HG03520 (cell line): Measurements from ENCODE around the gene NMU.
A peak's percentile ranks its signal among the peaks of the same experiment; 100 is the strongest.
"Not testable (repeated sequence)": the region's sequence is repeated elsewhere in the genome, so short reads cannot be mapped to it uniquely, and the experiment has no call there.

Source experiments
- ATAC-seq: cut with Tn5 transposase; IDR thresholded peaks from one replicate; pipeline ENCODE4 v1.9.1; 2021; ENCODE audit warnings: mild to moderate bottlenecking, moderate library complexity; ENCODE audit not compliant: unreplicated experiment

NMU gene

DNA sequence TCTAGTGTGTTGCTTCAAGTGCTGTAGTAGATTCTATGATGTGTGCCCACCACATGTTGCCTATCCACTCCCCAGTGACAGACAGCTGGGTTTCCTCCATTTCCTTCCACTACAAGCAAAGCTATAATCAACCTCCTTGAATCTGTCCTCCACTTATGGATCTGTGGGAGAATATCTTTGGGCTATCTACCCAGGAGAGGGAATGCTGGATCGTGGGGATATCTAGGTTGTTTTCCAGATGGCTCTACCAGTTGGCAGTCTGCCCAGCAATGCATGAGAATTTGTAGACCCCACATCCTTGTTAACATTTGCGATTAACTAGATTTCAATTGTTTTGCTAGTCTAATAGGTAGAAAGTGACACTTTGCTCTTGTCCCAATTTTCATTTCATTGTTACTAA, 10.3 kb downstream of the NMU start:
- ATAC-seq = no peak

DNA sequence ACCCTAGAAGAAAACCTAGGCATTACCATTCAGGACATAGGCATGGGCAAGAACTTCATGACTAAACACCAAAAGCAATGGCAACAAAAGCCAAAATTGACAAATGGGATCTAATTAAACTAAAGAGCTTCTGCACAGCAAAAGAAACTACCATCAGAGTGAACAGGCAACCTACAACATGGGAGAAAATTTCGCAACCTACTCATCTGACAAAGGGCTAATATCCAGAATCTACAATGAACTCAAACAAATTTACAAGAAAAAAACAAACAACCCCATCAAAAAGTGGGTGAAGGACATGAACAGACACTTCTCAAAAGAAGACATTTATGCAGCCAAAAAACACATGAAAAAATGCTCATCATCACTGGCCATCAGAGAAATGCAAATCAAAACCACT, 12.0 kb downstream of the NMU start:
- not testable (repeated sequence) for ATAC-seq

DNA sequence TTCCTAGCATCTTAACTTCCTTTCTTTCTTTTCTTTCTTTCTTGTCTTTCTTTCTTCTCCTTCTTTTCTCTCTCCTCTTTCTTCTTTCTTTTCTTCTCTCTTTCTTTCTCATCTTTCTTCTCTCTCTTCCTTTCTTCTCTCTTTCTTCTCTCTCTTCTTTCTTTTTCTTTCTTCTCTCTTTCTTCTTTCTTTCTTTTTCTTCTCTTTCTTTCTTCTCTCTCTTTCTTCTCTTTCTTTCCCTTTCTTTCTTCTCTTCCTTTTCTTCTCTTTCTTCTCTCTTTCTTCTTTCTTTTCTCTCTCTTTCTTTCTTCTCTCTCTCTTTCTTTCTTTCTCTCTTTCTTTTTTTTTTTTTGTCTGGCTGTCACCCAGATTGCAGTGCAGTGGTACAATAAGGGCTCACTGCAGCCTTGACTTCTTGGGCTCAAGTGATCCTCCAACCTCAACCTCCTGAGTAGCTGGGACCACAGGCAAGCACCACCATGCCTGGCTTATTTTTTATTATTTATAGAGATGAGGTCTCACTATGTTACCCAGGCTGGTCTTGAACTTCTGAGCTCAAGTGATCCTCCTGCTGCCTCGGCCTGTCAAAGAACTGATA, 17.5 kb downstream of the NMU start:
- no peak for ATAC-seq

DNA sequence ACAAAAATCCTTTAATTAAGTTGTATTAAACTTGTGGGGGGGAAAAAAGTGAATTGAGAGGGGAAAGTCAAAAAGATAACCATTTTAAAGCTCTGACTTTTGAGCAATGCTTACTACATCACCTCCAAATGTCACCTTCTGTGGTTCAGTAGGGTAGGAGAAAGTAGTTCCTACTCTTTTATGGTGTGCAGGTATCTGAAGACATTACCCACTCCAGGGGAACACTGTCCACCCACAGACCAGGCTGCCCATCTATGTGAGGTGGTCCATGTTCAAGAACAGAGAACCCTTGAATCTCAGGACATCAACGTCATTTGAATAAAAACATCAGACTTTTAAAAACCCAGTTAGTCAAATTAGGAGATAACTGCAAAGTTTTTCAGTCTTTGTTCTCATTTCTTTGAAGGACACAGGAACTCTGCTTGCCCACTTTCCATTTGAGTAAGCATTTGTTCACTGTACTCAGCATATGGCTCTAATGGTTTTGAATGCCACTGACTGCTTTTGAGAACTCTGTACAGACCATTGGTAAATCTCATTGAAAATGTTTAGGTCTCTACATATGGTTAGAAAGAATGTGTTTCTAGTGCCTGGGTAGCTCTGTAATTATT, 18.4 kb downstream of the NMU start:
- ATAC-seq = peak; percentile 99

DNA sequence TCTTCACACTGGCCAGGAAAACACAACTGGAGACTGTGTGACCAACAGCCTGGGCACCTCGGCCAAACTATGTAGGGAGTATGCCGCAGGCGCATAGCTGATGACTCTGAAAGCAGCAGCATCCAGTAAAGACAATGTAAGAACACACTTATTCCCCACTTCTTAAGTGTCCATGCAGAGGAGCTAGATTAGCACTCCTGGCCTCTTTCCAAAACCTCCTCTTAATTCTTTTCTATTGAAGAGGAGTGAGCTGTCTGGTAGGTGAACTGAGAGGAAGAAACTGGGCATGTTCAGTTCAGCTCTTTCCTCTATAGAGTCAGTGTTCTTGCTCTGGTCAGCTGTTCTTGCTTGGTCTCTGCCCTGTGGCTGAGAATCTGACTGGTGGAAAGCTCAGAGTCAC, 21.1 kb downstream of the NMU start:
- no peak for ATAC-seq

DNA sequence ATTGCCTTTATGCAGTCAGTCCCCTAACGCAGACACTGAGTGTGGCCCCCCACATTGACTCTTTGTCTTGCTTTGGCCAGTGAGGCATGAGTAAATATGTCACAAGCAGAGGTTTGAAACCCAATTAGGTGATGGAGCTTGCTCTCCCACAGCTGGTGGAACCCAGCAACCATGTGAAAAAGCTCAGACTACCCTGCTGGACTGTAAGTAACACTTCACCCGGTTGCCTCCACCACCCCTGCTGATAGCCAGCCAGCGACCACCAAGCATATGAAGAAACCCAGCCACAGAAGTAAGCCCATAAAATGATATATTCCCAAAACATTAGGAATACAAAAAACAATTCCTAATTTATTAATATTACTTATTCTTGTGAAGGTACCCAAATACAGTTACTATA, 22.5 kb downstream of the NMU start:
- no peak for ATAC-seq

DNA sequence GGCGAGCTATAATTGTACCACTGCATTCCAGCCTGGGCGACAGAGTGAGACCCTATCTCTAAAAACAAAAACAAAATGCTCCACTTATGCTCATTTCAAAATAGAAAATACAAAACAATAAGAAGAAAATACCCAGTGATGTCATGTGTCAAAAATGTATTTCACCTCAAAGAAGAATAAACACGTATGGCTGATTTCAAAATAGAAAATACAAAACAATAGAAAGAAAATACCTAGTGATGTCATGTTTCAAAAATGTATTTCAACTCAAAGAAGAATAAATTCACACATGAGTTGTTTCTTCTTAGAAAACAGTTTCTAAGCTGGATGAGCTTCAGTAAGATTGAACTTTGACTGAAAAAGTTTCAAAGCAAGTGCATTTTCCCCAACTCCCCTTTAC, 23.8 kb downstream of the NMU start:
- no peak for ATAC-seq

DNA sequence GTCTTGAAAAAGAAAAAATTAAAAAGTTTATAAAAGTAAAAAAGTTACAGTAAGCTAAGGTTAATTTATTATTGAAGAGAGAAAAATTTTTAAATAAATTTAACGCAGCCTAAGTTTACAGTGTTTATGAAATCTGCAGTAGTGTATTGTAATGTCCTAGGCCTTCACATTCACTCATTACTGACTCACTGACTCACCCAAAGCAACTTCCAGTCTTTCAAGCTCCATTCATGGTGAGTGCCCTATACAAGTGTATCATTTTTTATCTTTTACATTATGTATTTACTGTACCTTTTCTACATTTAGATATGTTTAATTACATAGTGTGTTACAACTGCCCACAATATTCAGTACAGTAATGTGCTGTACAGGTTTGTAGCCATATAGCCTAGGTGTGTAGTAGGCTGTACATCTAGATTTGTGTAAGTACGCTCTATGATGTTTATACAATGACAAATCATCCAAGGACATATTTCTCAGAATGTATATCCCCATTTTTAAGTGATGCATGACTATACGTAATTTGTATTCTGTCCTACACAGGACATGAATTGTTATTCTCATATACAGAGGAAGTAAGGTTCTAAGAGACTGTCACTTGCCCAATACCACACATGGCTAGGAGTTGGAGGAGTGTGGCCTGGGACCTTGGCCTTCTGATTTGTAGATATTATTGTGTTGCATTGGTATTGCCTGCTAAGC, 24.6 kb downstream of the NMU start:
- ATAC-seq = no peak

DNA sequence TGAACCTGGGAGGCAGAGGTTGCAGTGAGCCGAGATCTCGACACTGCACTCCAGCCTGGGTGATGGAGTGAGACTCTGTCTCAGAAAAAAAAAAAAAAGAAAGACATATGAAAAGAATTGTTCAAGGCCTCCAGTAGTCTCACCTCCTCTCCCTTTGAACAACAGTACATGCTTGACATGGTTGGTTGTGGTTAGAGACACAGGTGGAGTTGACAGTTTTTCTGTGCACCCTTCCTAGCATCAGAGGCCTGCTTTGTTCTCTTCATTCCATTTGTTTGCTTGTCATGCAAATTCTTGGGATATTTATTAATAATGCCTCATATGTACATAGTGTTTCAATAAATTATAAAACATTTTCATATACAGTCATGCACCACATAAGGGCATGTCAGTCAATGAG, 25.7 kb downstream of the NMU start:
- no peak for ATAC-seq

DNA sequence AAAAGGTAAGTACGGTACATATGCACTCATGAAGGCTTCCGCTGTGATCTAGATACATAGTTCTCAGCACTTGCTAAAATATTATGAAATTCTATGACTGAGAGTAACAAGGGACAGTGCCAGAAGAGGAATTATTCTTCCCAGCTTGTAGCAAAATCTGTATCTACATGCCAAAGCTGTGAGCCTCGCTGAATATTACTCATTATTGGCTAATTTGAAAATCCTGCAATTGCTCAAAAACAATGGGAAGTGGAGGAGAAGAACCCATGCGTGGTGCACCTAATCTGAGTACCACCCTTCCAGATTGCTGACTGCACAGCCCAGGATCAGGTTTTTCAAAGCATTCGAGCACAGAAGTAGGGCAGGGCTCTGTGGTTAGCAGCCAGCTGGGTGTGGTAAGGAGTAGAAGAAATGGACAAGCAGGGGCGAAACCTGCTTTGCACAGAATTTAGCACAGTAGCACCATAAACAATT, 26.7 kb downstream of the NMU start:
- ATAC-seq = no peak

DNA sequence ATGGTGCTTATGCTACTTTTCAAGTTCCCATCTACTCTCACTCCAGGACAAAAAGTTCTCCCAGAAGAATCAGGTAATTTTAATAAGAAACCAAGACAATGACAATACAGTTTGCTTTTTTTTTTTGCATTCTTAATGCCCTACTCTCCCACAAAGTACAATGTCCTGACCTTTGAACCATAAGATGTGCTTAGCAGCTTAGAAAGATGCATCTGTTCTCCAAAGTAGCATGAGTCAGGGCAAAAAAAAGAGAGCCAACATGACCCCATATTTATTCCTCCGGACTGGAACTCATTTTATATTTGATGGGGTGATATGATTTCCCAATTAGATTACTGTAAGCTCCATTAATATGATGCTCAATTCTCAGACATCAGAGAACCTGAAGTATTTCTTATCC, 27.5 kb downstream of the NMU start:
- no peak for ATAC-seq

DNA sequence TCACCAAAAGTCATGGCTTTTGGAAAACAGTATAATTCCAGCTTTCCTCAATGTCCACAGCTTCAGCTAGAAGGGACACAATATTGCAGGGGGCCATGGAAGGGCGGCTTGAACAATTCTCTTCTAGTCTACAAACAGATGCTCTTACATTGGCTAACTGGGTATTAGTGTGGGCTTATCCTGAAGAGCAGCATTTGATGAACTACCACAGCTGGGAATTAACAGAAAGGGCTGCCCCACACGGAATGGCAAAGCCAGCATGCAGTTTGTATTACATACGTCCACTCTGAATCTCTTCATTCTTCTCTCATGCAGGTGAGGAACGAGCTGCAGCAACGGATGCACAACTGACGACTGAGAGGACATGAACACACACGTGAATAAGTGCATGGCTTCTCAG, 31.1 kb downstream of the NMU start:
- ATAC-seq = no peak

DNA sequence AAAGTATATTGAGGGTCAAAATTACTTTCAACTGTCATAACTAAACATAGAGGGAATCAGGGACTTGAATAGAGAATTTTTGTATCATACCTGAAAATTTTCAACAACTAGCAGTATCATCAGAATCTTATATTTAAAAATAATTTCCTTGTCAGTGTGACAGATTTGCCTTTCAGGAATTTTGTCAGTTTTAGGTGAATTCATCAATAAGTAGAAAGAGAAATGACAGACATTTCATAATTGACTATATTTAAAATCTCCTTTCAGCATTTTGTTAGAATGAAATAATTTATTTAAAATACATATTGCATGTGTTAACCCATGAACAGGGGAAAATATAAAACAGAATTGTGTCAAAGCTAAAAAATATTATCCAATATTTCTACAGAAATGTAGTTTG, 35.5 kb downstream of the NMU start:
- no peak for ATAC-seq

DNA sequence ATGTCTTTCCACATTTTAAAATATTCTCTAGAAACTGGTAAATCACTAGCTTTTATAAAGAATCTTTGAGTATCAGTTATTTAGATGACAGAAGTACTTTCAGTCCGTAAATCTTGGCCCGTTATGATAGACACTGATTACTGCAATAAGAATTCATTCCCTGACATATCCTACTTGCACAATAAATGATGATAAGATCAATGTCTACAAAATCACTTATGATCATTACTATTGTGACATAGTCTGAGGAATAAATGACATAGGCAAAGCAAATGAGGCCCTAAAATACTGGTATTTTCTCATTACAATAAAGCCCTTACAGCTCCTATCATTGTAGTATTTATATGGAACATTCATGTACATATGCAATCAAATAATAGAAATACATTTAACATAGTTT, 37.5 kb downstream of the NMU start:
- ATAC-seq = no peak

DNA sequence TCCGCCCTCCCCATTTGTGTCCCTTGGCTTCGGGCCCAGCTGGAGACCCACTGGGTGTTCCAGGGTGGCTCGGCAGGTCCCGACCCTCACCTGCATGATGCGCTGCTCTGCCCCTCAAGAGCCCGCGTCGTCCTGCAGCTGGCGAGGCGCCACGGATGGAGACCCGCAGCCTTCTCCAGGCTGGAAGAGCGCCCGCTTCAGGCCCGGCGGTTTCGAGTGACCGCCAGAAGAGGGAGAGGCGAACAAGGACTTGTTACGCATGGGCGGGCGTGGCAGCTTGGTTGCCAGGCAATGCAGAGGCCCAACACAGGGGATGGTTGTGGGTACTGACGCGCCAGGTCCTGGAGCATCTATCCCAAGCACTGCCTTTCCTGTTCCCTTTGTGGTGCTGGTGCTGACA, 44.1 kb downstream of the NMU start, which contains the start of gene PDCL2:
Gene PDCL2, minus strand, starts transcription at position 232 of the 400 bp plus-strand sequence. Its CDS starts 136 bp downstream, at position 96.
- no peak for ATAC-seq

DNA sequence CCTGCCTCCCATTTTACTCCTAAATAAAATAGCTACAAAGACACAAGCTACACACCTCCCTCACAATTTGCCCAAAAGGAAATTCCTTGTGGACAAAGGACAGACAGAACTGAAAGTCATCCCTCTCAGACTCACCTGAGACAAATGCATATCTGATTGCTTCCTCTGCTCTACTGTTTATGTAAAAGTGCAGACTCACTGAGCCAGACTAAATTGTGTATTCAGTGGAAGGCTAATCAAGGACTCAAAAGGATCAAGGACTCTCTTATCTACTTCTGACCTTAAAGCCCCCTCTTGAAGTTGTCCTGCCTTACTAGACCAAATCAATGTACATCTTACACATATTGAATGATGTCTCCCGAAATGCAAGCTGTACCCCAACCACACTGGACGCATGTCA, 47.9 kb downstream of the NMU start:
- no peak for ATAC-seq

DNA sequence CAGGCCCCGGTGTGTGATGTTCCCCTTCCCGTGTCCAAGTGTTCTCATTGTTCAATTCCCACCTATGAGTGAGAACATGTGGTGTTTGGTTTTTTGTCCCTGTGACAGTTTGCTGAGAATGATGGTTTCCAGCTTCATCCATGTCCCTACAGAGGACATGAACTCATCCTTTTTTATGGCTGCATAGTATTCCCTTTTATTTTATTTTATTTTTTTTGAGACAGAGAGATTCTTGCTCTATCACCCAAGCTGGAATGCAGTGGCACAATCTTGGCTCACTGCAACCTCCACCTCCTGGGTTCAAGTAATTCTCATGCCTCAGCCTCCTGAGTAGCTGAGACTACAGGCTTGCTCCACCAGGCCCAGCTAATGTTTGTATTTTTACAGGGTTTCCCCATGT, 53.3 kb downstream of the NMU start:
- not testable (repeated sequence) for ATAC-seq

DNA sequence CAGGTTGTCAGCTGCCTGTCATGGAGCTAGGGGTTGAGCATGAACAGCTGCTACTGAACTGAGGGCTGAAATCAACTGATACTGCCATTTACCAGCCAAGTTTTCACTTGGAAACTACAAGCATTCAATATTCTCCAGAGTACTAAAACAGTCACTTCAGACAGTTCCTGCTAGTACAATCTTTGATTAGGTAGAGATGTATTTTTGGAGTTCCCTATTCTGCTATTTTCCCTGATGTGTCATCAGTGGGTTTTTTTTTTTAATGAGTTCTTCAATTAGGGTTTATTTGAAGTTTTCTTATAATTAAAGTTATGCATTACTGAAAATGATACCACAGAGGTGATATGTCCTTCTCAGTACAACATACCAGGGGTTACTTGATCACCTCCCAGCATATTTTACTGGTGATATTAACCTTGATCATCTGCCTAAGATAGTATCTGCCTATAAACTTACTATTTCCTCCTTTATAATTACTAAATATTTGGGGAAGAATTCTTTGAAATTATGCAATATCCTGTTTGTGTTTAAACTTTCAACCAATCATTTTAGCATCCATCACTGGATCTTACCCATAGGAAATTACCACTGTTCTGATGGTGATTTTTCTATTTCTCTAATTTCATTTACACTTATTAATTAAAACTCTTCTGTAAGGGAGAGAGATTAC, 57.6 kb downstream of the NMU start:
- no peak for ATAC-seq

DNA sequence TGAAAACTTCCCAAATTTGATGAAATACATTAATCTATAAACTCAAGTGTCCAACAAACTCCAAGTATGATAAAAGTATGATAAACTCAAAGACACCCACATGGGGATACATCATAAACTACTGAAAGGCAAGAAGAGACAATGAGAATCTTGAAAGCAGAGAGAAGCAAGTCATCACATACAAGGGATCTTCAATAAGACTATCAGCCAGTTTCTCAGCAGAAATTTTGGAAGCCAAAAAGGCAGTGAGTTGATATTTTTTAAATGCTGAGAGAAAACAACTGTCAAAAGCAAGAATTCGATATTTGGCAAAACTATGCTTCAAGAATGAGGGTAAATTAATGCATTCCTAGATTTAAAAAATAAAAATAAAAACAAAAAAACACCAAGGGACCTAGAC, 60.6 kb downstream of the NMU start:
- ATAC-seq = no peak

DNA sequence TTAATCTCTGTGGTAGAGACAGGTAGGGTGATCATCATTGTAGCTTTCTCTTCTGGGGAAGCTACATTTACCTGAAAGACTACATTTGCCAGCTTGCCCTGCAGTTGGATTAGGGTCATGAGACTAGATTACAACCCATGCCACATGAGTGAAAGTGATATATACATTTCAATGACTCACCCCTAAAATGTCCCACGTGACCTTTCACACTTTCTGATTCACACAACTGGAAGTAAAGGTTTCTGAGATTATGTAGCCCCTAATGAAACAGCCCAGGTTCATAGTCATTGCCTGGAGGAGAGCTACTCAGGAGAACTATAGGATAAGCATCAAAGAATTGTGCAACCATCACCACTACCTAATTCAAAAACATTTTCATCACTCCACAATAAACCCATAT, 61.8 kb downstream of the NMU start:
- no peak for ATAC-seq

DNA sequence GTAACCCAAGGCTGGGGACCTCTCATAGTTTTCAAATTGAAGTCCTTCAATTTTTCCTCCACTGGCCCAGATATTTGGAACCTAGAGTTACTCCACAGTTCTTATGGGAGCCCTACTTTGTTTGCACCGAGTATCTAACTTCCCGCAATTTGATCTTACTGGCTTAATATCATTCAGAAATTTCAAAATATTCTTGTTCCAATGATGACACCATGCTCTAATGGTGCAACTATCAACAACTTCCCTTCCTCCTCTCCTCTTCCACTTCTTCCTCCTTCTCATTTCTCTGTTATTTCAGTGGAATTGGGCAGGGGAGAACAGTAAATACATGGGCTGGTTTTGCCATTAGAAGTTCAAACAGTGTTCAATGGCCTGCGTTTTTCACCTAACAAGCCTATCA, 64.3 kb downstream of the NMU start:
- no peak for ATAC-seq
